SK-N-SH treated with all-trans-retinoic acid at 6 μM for 48 hours (cell line): ENCODE measurements around the gene UGT1A9.

Experiments
- CSDC2 ChIP-seq: fragments of 250-450 bp; sonication (Bioruptor Pico); IDR thresholded peaks from 2 replicates; pipeline ENCODE4 v1.5.0; 2020; ENCODE audit warnings: mild to moderate bottlenecking, moderate library complexity
- ESRRG ChIP-seq: fragments of 250-450 bp; sonication (Bioruptor Pico); IDR thresholded peaks from 2 replicates; pipeline ENCODE4 v1.6.1; 2021; ENCODE audit warnings: mild to moderate bottlenecking
- GLIS3 ChIP-seq: fragments of 250-450 bp; sonication (Bioruptor Pico); IDR thresholded peaks from 2 replicates; pipeline ENCODE4 v1.5.0; 2020; ENCODE audit warnings: mild to moderate bottlenecking, moderate library complexity
- ISL1 ChIP-seq: fragments of 250-450 bp; sonication (Bioruptor Pico); IDR thresholded peaks from 2 replicates; pipeline ENCODE4 v2.1.2; 2022; ENCODE audit warnings: mild to moderate bottlenecking, moderate library complexity
- PATZ1 ChIP-seq: fragments of 250-450 bp; sonication (Bioruptor Pico); IDR thresholded peaks from 2 replicates; pipeline ENCODE4 v1.8.0; 2020; ENCODE audit warnings: mild to moderate bottlenecking, moderate library complexity, borderline replicate concordance
- RARB ChIP-seq: fragments of 250-450 bp; sonication (Bioruptor Pico); IDR thresholded peaks from 2 replicates; pipeline ENCODE4 v1.8.0; 2021; ENCODE audit warnings: mild to moderate bottlenecking, moderate library complexity
- SNAI2 ChIP-seq: fragments of 250-450 bp; sonication (Bioruptor Pico); IDR thresholded peaks from 2 replicates; pipeline ENCODE4 v1.5.0; 2020; ENCODE audit warnings: mild to moderate bottlenecking, moderate library complexity
- TOX ChIP-seq: fragments of 250-450 bp; sonication (Bioruptor Pico); IDR thresholded peaks from 2 replicates; pipeline ENCODE4 v1.8.0; 2021; ENCODE audit warnings: mild to moderate bottlenecking, moderate library complexity, borderline replicate concordance
- TSHZ2 ChIP-seq: fragments of 250-450 bp; sonication (Bioruptor Pico); IDR thresholded peaks from 2 replicates; pipeline ENCODE4 v1.5.0; 2020; ENCODE audit warnings: mild to moderate bottlenecking, moderate library complexity
- ZC3H10 ChIP-seq: fragments of 250-450 bp; sonication (Bioruptor Pico); IDR thresholded peaks from 2 replicates; pipeline ENCODE4 v1.5.1; 2021; ENCODE audit warnings: mild to moderate bottlenecking, moderate library complexity
- ZFP3 ChIP-seq: fragments of 250-450 bp; sonication (Bioruptor Pico); IDR thresholded peaks from 2 replicates; pipeline ENCODE4 v1.5.0; 2020; ENCODE audit warnings: mild to moderate bottlenecking, moderate library complexity

- TF ChIP-seq CSDC2 (CRISPR knock-in tag) (no peak), ISL1 (CRISPR knock-in tag) (no peak), RARB (no peak), PATZ1 (no peak), SNAI2 (CRISPR knock-in tag) (no peak), ESRRG (no peak), TOX (no peak), ZFP3 (no peak), TSHZ2 (CRISPR knock-in tag) (no peak), GLIS3 (CRISPR knock-in tag) (no peak), ZC3H10 (no peak)
Observed at GRCh38 chr2:233821196-233821595, 149.5 kb downstream of the UGT1A9 start.
